PC-3 (cell line): Measurements from ENCODE around the gene FAM107B. TPM values are rescaled to one million over a fixed set of nuclear protein-coding genes. Genes with fewer than 3 reads are reported as not detected.

Source experiments
- ATAC-seq: fragments of 200-7000 bp; cut with Tn5 transposase; 2 replicates; pipeline ENCODE4 v1.9.1; 2020; ENCODE audit warnings: mild to moderate bottlenecking, moderate library complexity
- BruUV-seq: library from RNA; stranded (reverse); fragments of 400-500 nt; replicated peaks from 2 replicates; lab custom pipeline; 2021; lab: Mats Ljungman, UMichigan
- CTCF ChIA-PET: fragments of 300-600 bp; sonication (Branson Sonifier 250); formaldehyde crosslinking; loops from one replicate; lab custom pipeline; 2022; ENCODE audit warnings: antibody characterized with exemption; lab: Charles Lee
- POLR2A ChIA-PET: fragments of 300-600 bp; sonication (Branson Sonifier 250); formaldehyde crosslinking; loops from one replicate; lab custom pipeline; 2022; ENCODE audit warnings: antibody characterized with exemption; ENCODE audit not compliant: unreplicated experiment; lab: Charles Lee
- DNase-seq: peaks from one replicate; pipeline ENCODE4 v3.0.0-alpha.2; 2015
- H2AFZ ChIP-seq: fragments of 300-600 bp; sonication (generic); 2 replicates; pipeline ENCODE4 v1.6.0; 2016; ENCODE audit warnings: antibody characterized with exemption, low read length
- H3F3A ChIP-seq: fragments of 300-600 bp; sonication (generic); one replicate; pipeline ENCODE4 v1.6.0; 2017; ENCODE audit warnings: antibody characterized with exemption, low read length, control low read depth, mild to moderate bottlenecking; ENCODE audit not compliant: unreplicated experiment
- H3K27ac ChIP-seq: fragments of 300-600 bp; sonication (generic); 2 replicates; pipeline ENCODE4 v1.5.1; 2016; ENCODE audit warnings: mild to moderate bottlenecking, low read length
- H3K27me3 ChIP-seq: fragments of 300-600 bp; sonication (generic); 2 replicates; pipeline ENCODE4 v1.6.1; 2016; ENCODE audit warnings: low read length, mixed read lengths
- H3K36me3 ChIP-seq: fragments of 300-600 bp; sonication (generic); 2 replicates; pipeline ENCODE4 v1.6.1; 2016; ENCODE audit warnings: low read depth, mixed run types, low read length, mixed read lengths
- H3K4me1 ChIP-seq: fragments of 300-600 bp; sonication (generic); 2 replicates; pipeline ENCODE4 v1.5.1; 2016; ENCODE audit warnings: low read length; ENCODE audit not compliant: insufficient read depth
- H3K4me2 ChIP-seq: fragments of 300-600 bp; sonication (generic); 2 replicates; pipeline ENCODE4 v1.6.0; 2016; ENCODE audit warnings: low read length
- H3K4me3 ChIP-seq: fragments of 300-600 bp; sonication (generic); 2 replicates; pipeline ENCODE4 v1.5.1; 2016; ENCODE audit warnings: mild to moderate bottlenecking, low read length, mixed read lengths
- H3K79me2 ChIP-seq: fragments of 300-600 bp; sonication (generic); 2 replicates; pipeline ENCODE4 v1.6.1; 2017; ENCODE audit warnings: low read length, mixed read lengths
- H3K9ac ChIP-seq: fragments of 300-600 bp; sonication (generic); 2 replicates; pipeline ENCODE4 v1.6.0; 2016; ENCODE audit warnings: mild to moderate bottlenecking, low read length
- H3K9me2 ChIP-seq: fragments of 300-600 bp; sonication (generic); replicated peaks from 2 replicates; pipeline ENCODE4 v1.6.1; 2016; ENCODE audit warnings: mixed run types, low read length, mixed read lengths
- H3K9me3 ChIP-seq: fragments of 300-600 bp; sonication (generic); 2 replicates; pipeline ENCODE4 v1.6.1; 2016; ENCODE audit warnings: low read length, mixed read lengths
- H4K20me1 ChIP-seq: fragments of 300-600 bp; sonication (generic); 2 replicates; pipeline ENCODE4 v1.6.1; 2016; ENCODE audit warnings: low read length, mixed read lengths
- EZH2 ChIP-seq: fragments of 300-600 bp; sonication (generic); IDR thresholded peaks from one replicate; pipeline ENCODE4 v1.6.1; 2017; ENCODE audit warnings: antibody characterized with exemption, mild to moderate bottlenecking, low read length; ENCODE audit not compliant: unreplicated experiment
- EZH2phosphoT487 ChIP-seq: fragments of 300-600 bp; sonication (generic); IDR thresholded peaks from 2 replicates; pipeline ENCODE4 v1.6.1; 2018; ENCODE audit warnings: mild to moderate bottlenecking, antibody characterized with exemption, low read length, borderline replicate concordance
- intact Hi-C: fragments of 100-400 bp; cut with micrococcal nuclease; formaldehyde crosslinking; loops from 2 replicates; pipeline ENCODE4 v1.9.0; 2023
- total RNA-seq: library from RNA; depleted of rRNA; stranded (reverse); fragments of >200 nt; gene quantifications from 2 replicates; pipeline ENCODE4 v1.2.3, GENCODE V29; 2014
- TF ChIP-seq, protein P1 (sequence below): fragments of 300-600 bp; sonication (generic); conservative IDR thresholded peaks from 2 replicates; pipeline ENCODE4 v1.5.1; 2017; ENCODE audit warnings: antibody characterized with exemption, low read depth, mild to moderate bottlenecking, low read length

FAM107B gene
- total RNA-seq, 1 experiment from 2014 or later, result 36.6 TPM

- Histone ChIP-seq H3K4me2 (0 out of 2 replicates have a peak overlapping the region, but pooled peaks have one; percentile 18), H3K4me1 (peaks cover 68% of the 10 kb centered on the region), H3F3A (peaks cover 8% of the 10 kb centered on the region), H3K27ac (peak overlapping the region; percentile 73), H3K9ac (no peak overlapping the region), H3K79me2 (peaks cover 84% of the 10 kb centered on the region), H3K27me3 (no peaks in the 10 kb centered on the region), H3K9me2 (no peaks in the 10 kb centered on the region), H4K20me1 (peaks cover 8% of the 10 kb centered on the region; the same call in 1 of the 2 replicates), H2AFZ (no peak overlapping the region), H3K9me3 (no peaks in the 10 kb centered on the region), H3K4me3 (no peak overlapping the region), H3K36me3 (peaks cover 4% of the 10 kb centered on the region; the same call in 1 of the 2 replicates)
- no peak for TF ChIP-seq EZH2phosphoT487
- no peak for TF ChIP-seq EZH2
- TF ChIP-seq, protein P1, sequence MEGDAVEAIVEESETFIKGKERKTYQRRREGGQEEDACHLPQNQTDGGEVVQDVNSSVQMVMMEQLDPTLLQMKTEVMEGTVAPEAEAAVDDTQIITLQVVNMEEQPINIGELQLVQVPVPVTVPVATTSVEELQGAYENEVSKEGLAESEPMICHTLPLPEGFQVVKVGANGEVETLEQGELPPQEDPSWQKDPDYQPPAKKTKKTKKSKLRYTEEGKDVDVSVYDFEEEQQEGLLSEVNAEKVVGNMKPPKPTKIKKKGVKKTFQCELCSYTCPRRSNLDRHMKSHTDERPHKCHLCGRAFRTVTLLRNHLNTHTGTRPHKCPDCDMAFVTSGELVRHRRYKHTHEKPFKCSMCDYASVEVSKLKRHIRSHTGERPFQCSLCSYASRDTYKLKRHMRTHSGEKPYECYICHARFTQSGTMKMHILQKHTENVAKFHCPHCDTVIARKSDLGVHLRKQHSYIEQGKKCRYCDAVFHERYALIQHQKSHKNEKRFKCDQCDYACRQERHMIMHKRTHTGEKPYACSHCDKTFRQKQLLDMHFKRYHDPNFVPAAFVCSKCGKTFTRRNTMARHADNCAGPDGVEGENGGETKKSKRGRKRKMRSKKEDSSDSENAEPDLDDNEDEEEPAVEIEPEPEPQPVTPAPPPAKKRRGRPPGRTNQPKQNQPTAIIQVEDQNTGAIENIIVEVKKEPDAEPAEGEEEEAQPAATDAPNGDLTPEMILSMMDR, result no peak
- intact Hi-C loops, result no loop called here
- ATAC-seq (no peak), DNase-seq (peak; percentile 16)
- BruUV-seq, result no TSS peak
- ChIA-PET CTCF (interaction anchor here (0.6 kb wide), 1 partner anchor 13 kb away, joined by 3 read pairs; no protein-coding TSS in a partner anchor), POLR2A (interaction anchor here (0.6 kb wide), 1 partner anchor 12 kb away, joined by 4 read pairs; no protein-coding TSS in a partner anchor)
Observed at GRCh38 chr10:14574885-14575284, 199.8 kb downstream of the FAM107B start.

GRCh38 chr10:14574291-14574690 is 200.4 kb downstream of the FAM107B start:
- no TSS peak for BruUV-seq
- Histone ChIP-seq H3K36me3 (peaks cover 4% of the 10 kb centered on the region; the same call in 1 of the 2 replicates), H3K79me2 (peaks cover 89% of the 10 kb centered on the region), H3K27me3 (no peaks in the 10 kb centered on the region), H3K4me2 (peak overlapping the region; percentile 18; the same call in 1 of the 2 replicates), H3K27ac (peak overlapping the region; percentile 73), H3K4me3 (no peak overlapping the region), H3K9me3 (no peaks in the 10 kb centered on the region), H3K4me1 (peaks cover 62% of the 10 kb centered on the region), H2AFZ (no peak overlapping the region), H3K9ac (0 out of 2 replicates have a peak overlapping the region, but pooled peaks have one; percentile 12), H4K20me1 (peaks cover 8% of the 10 kb centered on the region; the same call in 1 of the 2 replicates), H3F3A (peaks cover 8% of the 10 kb centered on the region), H3K9me2 (no peaks in the 10 kb centered on the region)
- ATAC-seq (no peak), DNase-seq (no peak)
- POLR2A ChIA-PET, result no interaction called here
- intact Hi-C loops, result no loop called here
- TF ChIP-seq EZH2 (no peak), EZH2phosphoT487 (no peak)
- TF ChIP-seq, protein P1, result no peak
- CTCF ChIA-PET, result no interaction called here

DNA sequence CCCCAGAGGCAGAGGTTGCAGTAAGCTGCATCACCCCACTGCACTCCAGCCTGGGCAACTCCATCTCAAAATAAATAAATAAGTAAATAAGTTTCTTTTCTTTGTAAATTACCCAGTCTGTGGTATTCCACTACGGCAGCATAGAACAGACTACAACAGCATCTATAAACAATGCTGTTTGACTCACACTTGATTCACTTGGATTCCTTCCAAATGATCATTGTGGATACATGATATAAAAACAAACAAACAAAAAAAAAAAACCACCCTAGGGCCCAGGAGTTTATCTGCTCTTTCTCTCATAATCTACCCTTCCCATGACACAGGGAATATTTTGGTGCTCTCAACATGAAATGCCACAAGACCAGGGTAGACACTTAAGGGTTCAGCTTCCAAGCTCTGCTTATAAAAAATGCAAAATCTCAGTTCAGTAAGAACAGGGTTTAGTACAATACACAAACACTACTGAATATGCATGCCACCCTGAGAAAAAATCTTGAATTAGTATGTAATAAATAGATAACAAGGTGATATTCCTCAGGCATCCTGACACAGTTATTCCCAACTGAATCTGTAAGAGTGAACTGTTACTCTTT is 200.9 kb downstream of the FAM107B start:
- H3K4me2 ChIP-seq, result peak overlapping the region; percentile 18; the same call in 1 of the 2 replicates
- CTCF ChIA-PET, result no interaction called here
- TF ChIP-seq EZH2 (no peak), EZH2phosphoT487 (no peak)
- TF ChIP-seq, protein P1, result no peak
- no peak overlapping the region for H3K4me3 ChIP-seq
- no peaks in the 10 kb centered on the region for H3K9me2 ChIP-seq
- H3K9ac ChIP-seq, result 0 out of 2 replicates have a peak overlapping the region, but pooled peaks have one; percentile 12
- no TSS peak for BruUV-seq
- H3K4me1 ChIP-seq, result peaks cover 57% of the 10 kb centered on the region
- intact Hi-C loops, result loop anchor here (2.0 kb wide), 2 partner anchors 19 to 31 kb away; no protein-coding TSS in a partner anchor
- ATAC-seq (peak; percentile 9), DNase-seq (peak; percentile 81)
- peaks cover 89% of the 10 kb centered on the region for H3K79me2 ChIP-seq
- H3K36me3 ChIP-seq, result peaks cover 7% of the 10 kb centered on the region; the same call in 1 of the 2 replicates
- no peaks in the 10 kb centered on the region for H3K9me3 ChIP-seq
- peak overlapping the region; percentile 73 for H3K27ac ChIP-seq
- H3F3A ChIP-seq, result peaks cover 3% of the 10 kb centered on the region
- H3K27me3 ChIP-seq, result no peaks in the 10 kb centered on the region
- H4K20me1 ChIP-seq, result peaks cover 8% of the 10 kb centered on the region; the same call in 1 of the 2 replicates
- POLR2A ChIA-PET, result no interaction called here
- H2AFZ ChIP-seq, result no peak overlapping the region
